ENCODE data around the gene OR6T1.

OR6T1 gene

GRCh38 chr11:123943738-123944137 lies at the start of gene OR6T1:
Gene OR6T1 (minus strand): TSS chr11:123943838. CDS start chr11:123943838, 0 bp downstream.
- DNase-seq (ENCODE audit: low spot score): no peak

GRCh38 chr11:123979311-123979710 lies 35.7 kb upstream of the OR6T1 start:
- DNase-seq (ENCODE audit: low spot score): no peak

GRCh38 chr11:123977731-123978347 lies 34.2 kb upstream of the OR6T1 start, which contains the start of gene OR10S1:
Gene OR10S1 (minus strand): TSS chr11:123977781. CDS start chr11:123977664, 117 bp downstream.
- no peak for DNase-seq (ENCODE audit: low spot score)

GRCh38 chr11:123976770-123977560 lies 33.3 kb upstream of the OR6T1 start:
- DNase-seq (ENCODE audit: low spot score): no peak

GRCh38 chr11:123973816-123974215 lies 30.2 kb upstream of the OR6T1 start:
- no peak for DNase-seq (ENCODE audit: low spot score)

GRCh38 chr11:123956752-123957151 lies 13.1 kb upstream of the OR6T1 start:
- DNase-seq (ENCODE audit: low spot score): no peak

GRCh38 chr11:123945132-123945531 lies 1.5 kb upstream of the OR6T1 start:
- no peak for DNase-seq (ENCODE audit: low spot score)

GRCh38 chr11:123942413-123942812 lies 1.2 kb downstream of the OR6T1 start:
- no peak for DNase-seq (ENCODE audit: low spot score)

- DNase-seq (ENCODE audit: low spot score): no peak
Measured at GRCh38 chr11:123939317-123939716, 4.3 kb downstream of the OR6T1 start, which contains the start of gene OR4D5. Gene OR4D5 (plus strand): TSS chr11:123939617. CDS start chr11:123939617, 0 bp downstream.

- no peak for DNase-seq (ENCODE audit: low spot score)
Measured at GRCh38 chr11:123924027-123924426, 19.6 kb downstream of the OR6T1 start.

GRCh38 chr11:123920943-123921342 lies 22.7 kb downstream of the OR6T1 start:
- no peak for DNase-seq (ENCODE audit: low spot score)

GRCh38 chr11:123905826-123906225 lies 37.8 kb downstream of the OR6T1 start:
- DNase-seq (ENCODE audit: low spot score): no peak

- no peak for DNase-seq (ENCODE audit: low spot score)
Measured at GRCh38 chr11:123904932-123905331, 38.7 kb downstream of the OR6T1 start.

- DNase-seq (ENCODE audit: low spot score): no peak
Measured at GRCh38 chr11:123903932-123904331, 39.7 kb downstream of the OR6T1 start.

GRCh38 chr11:123901867-123902266 lies 41.8 kb downstream of the OR6T1 start, which contains the start of gene OR8D4:
Gene OR8D4 (plus strand): TSS chr11:123902167. CDS start chr11:123906432, 4,265 bp downstream.
- no peak for DNase-seq (ENCODE audit: low spot score)

- no peak for DNase-seq (ENCODE audit: low spot score)
Measured at GRCh38 chr11:123899792-123900191, 43.8 kb downstream of the OR6T1 start.

Data from AG08396 (cell line).